NCI-H1417 (cell line): ENCODE measurements around the gene FOXC1.

Experiments
- DNase-seq, 3 experiments: peaks; one replicate each; lab custom pipeline; 2025; lab: John Stamatoyannopoulos, UW

The FOXC1 gene

GRCh38 chr6:1612299-1612973, 2.7 kb downstream of the FOXC1 start:
- peak in 1 of 3 experiments; percentile 27 for DNase-seq

GRCh38 chr6:1612974-1613306, 3.2 kb downstream of the FOXC1 start:
- DNase-seq: no peak

GRCh38 chr6:1613346-1613687, 3.6 kb downstream of the FOXC1 start:
- DNase-seq: no peak

GRCh38 chr6:1613688-1614447, 4.2 kb downstream of the FOXC1 start:
- no peak for DNase-seq

GRCh38 chr6:1614448-1615150, 4.9 kb downstream of the FOXC1 start:
- DNase-seq: no peak

- no peak for DNase-seq
Observed at GRCh38 chr6:1615151-1615852, 5.6 kb downstream of the FOXC1 start.

- no peak for DNase-seq
Observed at GRCh38 chr6:1615853-1616420, 6.2 kb downstream of the FOXC1 start.

- DNase-seq: no peak
Observed at GRCh38 chr6:1616701-1617463, 7.2 kb downstream of the FOXC1 start.

- no peak for DNase-seq
Observed at GRCh38 chr6:1617466-1618310, 8.0 kb downstream of the FOXC1 start.

- no peak for DNase-seq
Observed at GRCh38 chr6:1618311-1619097, 8.8 kb downstream of the FOXC1 start.

GRCh38 chr6:1619098-1619672, 9.5 kb downstream of the FOXC1 start:
- no peak for DNase-seq

GRCh38 chr6:1619673-1620503, 10.2 kb downstream of the FOXC1 start:
- no peak for DNase-seq

- DNase-seq: no peak
Observed at GRCh38 chr6:1620504-1621069, 10.9 kb downstream of the FOXC1 start.

GRCh38 chr6:1621070-1621701, 11.5 kb downstream of the FOXC1 start:
- no peak for DNase-seq

GRCh38 chr6:1622220-1622850, 12.6 kb downstream of the FOXC1 start:
- no peak for DNase-seq

GRCh38 chr6:1622851-1623768, 13.4 kb downstream of the FOXC1 start:
- DNase-seq: no peak
